Measurements from ENCODE around the gene FAM168A.

Gene FAM168A

DNA sequence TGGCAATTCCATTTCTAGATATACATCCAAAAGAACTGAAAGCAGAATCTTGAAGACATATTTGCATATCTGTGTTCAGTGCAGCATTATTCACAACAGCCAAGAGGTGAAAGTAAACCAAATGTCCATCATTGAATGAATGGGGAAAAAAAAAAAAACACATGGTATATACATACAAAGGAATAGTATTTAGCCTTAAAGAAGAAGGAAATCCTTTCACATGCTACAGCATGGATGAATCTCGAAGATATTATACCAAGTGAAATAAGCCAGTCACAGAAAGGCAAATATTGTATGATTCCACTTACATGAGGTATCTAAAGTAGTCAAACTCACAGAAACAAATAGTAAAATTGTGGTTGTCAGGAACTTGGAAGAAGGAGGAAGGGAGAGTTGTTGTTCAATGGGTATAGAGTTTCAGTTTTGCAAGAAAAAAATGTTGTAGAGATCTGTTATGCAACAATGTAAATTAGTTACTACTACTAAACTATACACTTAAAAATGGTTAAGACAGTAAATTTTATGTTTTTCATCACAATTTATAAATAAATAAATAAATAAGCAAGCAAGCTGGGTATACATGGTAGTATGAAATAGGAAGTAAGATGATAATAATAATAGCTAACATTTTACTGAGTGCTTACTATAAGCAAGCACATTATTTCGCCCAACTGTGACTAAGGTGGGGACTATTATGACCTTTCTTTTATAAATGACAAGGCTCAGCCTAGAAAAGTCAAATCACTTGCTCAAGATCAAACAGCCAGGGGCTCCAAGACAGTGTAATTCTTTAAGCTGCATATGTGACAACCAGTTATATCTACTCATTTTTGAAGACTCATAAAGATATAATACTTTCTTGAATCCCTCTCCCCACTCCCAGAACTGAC is 50.0 kb downstream of the FAM168A start:
- no peak for TF ChIP-seq CTCF (conservative IDR thresholded peaks at IDR 0.05; ENCODE audit: low read depth, low read length)
- no peak for DNase-seq (ENCODE audit: low read depth)
- H3K4me3 ChIP-seq (ENCODE audit: low read depth, low read length) = no peak overlapping the region

DNA sequence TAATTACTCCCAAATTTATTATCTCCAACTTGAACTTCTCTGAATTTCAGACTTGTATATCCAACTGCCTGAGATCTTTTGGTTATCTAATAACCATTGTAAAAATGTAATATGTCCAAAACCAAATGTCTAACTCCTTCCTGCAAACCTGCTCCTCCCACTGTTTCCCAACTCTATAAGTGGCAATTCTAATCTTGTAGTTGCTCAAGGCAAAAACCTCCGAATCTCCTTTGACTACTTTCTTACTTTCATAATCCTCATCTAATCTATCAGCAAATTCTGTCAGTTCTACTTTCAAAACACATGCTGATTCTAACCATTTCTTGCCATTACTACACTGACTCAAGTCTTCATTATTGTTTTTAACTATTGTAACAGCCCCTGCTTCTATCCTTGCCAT is 55.7 kb downstream of the FAM168A start:
- no peak for TF ChIP-seq CTCF (conservative IDR thresholded peaks at IDR 0.05; ENCODE audit: low read depth, low read length)
- H3K4me3 ChIP-seq (ENCODE audit: low read depth, low read length) = no peak overlapping the region
- no peak for DNase-seq (ENCODE audit: low read depth)

DNA sequence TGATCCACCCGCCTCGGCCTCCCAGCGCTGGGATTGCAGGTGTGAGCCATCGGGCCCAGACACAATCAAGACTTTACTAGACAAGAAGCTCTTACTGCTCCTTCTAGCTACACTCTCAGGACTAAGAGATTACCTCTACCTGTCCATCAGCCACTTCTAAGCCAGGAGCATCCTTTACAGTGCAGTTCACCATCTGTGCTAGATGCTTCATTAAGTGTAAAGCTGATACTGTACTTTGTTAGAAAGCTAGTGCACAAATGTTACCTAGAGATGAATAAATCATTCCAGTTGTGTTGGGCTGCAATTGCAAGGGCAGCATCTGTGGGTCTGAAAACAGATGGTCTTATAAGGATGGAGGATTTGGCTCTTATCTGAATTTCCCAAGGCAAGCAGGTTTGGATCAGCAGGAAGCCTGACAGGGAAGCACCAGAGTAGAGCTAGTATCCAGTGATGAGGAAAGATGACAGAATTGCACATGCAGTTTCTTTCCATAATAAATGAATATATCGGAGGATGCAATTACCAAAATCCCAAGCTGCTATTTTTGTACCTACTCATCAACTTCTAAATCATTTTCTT is 58.3 kb downstream of the FAM168A start:
- no peak for TF ChIP-seq CTCF (conservative IDR thresholded peaks at IDR 0.05; ENCODE audit: low read depth, low read length)
- no peak overlapping the region for H3K4me3 ChIP-seq (ENCODE audit: low read depth, low read length)
- no peak for DNase-seq (ENCODE audit: low read depth)

DNA sequence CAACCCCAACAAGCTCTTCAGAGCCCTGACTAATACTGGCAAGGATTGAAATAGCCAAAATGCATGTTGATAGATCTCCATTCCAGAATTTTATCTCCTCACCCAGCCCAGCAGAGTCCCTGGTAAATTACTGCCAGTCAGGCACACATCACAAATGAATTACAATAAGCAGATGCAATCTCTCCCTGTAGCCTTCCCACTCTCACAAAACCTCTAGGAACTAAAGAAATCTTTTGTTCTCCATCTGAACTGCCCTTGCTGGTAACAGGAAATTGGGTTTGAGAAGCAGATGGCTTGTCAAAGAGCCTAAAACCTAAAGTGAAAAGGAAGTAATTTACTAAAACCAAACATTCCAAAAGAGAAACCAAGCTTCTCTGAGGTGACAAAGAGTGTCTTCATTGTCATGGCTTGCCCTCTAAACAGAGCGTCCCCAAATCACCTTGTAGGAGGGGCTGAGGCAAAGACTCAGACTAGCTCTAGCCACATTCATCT is 59.5 kb downstream of the FAM168A start:
- TF ChIP-seq CTCF (conservative IDR thresholded peaks at IDR 0.05; ENCODE audit: low read depth, low read length) = no peak
- no peak overlapping the region for H3K4me3 ChIP-seq (ENCODE audit: low read depth, low read length)
- no peak for DNase-seq (ENCODE audit: low read depth)

DNA sequence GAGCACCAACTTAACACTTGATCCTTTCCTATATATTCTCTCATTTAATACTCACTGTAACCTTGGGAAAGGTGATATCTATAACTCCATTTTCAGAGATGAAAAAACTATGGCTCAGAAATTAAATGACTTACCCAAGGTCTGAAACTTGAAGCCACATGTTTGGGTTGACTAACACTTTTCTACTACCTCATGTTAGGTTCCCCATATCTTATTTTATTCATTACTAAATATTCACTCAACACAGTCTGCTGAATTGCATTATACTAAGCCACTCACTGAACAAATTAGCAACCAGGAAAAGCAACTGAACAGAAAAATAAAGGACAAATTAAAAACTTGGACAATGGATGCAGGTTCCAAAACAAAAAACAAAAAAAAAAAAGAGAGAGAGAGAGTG is 59.9 kb downstream of the FAM168A start:
- DNase-seq (ENCODE audit: low read depth) = no peak
- no peak overlapping the region for H3K4me3 ChIP-seq (ENCODE audit: low read depth, low read length)
- no peak for TF ChIP-seq CTCF (conservative IDR thresholded peaks at IDR 0.05; ENCODE audit: low read depth, low read length)

- TF ChIP-seq CTCF (conservative IDR thresholded peaks at IDR 0.05; ENCODE audit: low read depth, low read length) = no peak
- no peak overlapping the region for H3K4me3 ChIP-seq (ENCODE audit: low read depth, low read length)
- no peak for DNase-seq (ENCODE audit: low read depth)
Measured at GRCh38 chr11:73536961-73537360, 61.0 kb downstream of the FAM168A start.
